A172 (cell line): ENCODE results near the gene ETAA1. TPM values are rescaled to one million over a fixed set of nuclear protein-coding genes. Genes with fewer than 3 reads are reported as not detected.

Experiments
- DNase-seq: peaks from one replicate; pipeline ENCODE4 v3.0.0-alpha.2; 2015; ENCODE audit warnings: low spot score
- total RNA-seq: library from RNA; depleted of rRNA; stranded (reverse); fragments of >200 nt; shearing (Covaris generic); gene quantifications from 2 replicates; pipeline ENCODE4 v1.2.3, GENCODE V29; 2014; rRNA removed

The ETAA1 gene
- 29.4 and 42.1 TPM in 2 replicates for total RNA-seq

- DNase-seq = peak; percentile 89
Measured at GRCh38 chr2:67397143-67397986, at the start of gene ETAA1. Gene ETAA1 (plus strand): TSS chr2:67397333. CDS start chr2:67397449, 116 bp downstream.

- no peak for DNase-seq
Measured at GRCh38 chr2:67366832-67367412, 30.2 kb upstream of the ETAA1 start.

DNA sequence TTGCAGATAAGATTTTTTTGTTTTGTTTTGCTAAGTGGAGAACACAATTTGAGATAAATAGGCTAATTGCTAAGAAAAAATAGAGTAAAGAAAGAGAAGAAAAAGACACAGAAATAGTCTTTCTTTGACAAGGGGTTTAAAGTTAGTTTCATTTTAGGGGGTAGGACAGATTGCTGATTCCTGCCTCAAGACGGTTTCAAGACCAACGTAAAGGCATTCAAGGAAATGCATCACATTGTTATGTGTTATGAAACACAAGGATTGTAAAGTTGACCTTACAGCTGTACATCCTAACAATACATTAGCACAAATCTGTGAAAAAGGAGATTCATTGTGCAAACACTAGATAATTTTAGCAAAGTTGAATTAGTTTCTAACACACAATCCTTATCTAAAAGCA is 22.7 kb upstream of the ETAA1 start:
- DNase-seq = no peak

DNA sequence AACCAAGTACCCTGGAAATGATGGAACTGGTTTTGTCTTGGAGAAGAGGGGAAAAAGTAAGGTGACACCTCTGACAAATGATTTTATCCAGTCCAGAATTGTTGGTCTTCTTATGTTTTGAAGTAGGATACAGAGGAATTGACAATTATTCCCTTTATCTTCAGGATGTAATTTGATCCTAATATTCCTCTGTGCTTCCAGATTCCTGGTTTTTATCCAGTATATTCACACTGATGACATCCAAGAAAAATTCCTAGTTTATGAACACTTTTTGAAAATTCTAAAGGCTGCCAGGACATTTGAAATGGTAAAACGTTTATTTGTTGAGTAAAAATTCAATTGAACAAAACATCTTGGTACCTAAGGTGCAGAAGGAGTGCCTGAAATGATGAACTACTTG is 22.2 kb upstream of the ETAA1 start:
- no peak for DNase-seq

- no peak for DNase-seq
Measured at GRCh38 chr2:67378555-67378954, 18.6 kb upstream of the ETAA1 start.

GRCh38 chr2:67379048-67379447 is 18.1 kb upstream of the ETAA1 start:
- DNase-seq = no peak

GRCh38 chr2:67384123-67384822 is 12.9 kb upstream of the ETAA1 start:
- DNase-seq = no peak

GRCh38 chr2:67388680-67389079 is 8.5 kb upstream of the ETAA1 start:
- no peak for DNase-seq

DNA sequence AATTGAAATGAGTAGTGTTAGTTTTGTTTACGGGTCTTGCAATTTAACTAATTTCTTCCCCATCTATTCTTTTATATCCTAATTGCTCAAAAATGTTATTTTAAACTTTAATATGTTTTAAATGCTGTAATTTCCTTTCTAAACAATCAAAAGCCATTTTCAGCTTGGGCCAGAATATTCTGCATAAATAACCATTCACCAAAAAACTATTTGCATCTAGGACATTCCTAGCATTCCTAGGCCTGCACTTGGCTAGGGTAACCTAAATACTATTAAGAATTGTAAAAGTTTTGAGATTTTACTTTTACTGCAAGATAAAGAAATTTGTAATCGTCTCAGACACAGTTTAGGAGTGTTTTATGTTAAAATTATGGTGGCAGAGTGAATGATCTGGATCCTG is 7.8 kb upstream of the ETAA1 start:
- peak; percentile 19 for DNase-seq

- DNase-seq = no peak
Measured at GRCh38 chr2:67389788-67390187, 7.3 kb upstream of the ETAA1 start.

- no peak for DNase-seq
Measured at GRCh38 chr2:67393237-67393636, 3.9 kb upstream of the ETAA1 start.

- DNase-seq = peak; percentile 50
Measured at GRCh38 chr2:67394734-67395133, 2.4 kb upstream of the ETAA1 start.

DNA sequence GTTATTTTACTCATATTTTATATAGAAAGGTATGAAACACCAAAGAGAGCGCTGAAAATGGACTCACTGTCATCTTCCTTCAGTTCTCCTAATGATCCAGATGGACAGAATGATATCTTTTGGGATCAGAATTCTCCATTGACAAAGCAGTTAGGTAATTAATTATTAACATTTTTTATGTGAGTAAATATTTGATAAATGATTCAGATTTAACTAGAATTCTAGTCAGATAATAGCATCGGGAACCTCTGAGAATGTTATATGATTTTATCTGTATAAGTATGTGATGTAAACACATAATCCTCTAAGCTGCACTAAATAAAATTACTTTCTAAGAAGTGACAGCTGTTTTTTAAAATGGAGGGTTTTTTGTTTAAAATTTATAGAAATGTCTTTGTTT is 2.0 kb downstream of the ETAA1 start:
- DNase-seq = no peak

DNA sequence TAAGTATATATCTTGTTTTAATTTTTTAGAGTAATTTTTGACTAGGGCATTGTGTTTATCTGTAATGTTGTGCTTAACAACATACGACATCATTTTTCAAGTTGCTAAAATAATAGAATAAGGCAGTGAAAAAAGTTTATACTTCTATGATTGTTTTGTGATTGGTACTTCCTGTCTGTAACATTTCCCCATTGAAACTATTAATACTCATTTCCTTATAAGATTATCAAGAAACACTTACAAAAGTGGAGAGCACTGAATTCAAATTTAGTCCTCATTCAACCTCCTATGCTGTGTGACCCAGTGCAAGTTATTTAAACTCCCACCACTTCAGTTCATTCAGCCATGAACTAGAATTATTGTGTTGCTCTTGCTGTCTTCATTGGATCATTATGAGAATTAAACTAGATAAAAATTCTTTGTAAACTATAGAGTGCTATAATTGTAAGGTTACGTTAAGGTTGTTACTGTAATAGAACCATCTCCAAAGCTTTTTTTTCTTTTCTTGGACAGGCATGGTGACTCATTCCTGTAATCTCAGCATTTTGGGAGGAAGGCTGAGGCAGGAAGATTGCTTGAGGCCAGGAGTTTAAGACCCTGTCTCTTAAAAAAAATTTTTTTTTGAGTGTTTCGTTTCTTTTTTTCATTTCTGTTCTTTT is 2.8 kb downstream of the ETAA1 start:
- peak; percentile 49 for DNase-seq

DNA sequence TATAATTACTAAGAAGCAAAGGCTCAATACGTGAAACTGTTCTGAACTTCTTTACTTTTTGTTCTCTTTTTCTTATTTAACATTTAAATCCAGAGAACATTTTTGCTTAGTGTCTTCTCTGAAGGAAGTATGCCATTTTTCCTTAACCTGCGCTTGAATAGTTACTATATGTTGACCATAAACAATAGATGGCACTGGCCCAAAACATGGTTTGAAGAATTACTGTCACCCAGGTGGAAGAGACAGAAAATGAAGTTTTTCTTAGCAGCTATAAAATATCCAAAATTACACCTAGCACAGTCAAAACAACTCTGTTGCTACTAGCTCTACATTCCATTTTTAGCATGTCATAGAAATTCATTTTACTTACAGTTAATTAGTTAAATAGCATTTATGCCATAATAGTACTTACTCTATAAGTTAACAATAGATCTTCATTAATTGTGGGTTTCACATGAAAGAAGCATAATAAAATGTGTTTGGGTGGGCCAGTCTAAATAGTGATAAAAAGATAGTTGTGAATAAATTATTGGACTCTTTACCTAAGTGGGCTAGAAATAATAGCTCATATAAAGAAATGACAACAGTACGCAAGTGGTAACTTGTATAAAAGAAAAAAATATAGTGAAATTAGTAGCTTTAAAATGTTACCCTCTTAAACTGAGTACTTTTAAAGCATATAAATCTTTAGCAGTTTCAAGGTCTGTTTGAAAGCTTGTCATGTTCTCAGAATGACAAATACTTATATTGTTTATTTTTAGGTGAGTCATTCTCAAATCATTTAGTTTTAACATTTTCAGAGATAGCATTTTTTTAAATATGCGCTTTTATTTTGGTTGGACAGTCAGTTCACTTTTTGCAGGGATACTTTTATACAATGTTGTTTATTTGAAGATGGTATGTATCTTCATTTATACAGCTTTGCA is 3.7 kb downstream of the ETAA1 start:
- DNase-seq = peak; percentile 62

DNA sequence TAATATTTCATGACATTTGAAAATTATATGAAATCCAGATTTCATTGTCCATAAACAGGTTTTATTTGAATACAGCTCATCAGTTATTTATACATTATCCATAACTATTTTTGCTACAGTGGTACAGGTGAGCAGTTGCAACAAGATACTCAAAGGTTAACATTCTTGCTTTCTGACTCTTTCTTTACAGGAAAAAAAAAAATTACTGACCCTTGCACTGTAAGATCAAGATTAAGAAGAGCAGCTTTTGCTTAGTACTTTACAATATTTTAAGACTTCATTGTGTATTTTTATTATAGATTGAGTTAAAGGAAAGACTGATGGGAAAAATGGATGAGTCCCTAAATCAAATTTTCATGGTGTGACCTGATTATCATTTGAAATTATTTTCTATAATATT is 11.2 kb downstream of the ETAA1 start:
- DNase-seq = no peak

DNA sequence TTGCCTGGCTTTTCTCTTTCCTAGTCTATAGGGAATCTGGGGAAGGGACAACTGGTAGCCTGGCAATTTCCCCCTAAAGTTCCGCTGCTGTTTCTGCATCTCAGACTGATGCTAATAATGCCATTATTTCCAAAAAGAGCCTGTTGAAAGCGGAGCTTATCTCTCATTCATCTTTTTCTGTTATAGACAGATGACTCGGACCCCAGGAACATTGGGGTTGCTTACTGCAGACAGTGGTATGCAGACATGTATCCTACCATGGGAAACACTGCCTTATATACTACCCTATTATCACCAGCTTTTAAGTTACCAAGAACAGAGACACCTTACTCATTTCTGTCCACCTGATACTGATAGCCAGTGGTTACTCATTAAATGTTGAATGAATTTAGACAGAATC is 15.3 kb downstream of the ETAA1 start:
- DNase-seq = no peak

GRCh38 chr2:67414867-67415266 is 17.7 kb downstream of the ETAA1 start:
- no peak for DNase-seq

DNA sequence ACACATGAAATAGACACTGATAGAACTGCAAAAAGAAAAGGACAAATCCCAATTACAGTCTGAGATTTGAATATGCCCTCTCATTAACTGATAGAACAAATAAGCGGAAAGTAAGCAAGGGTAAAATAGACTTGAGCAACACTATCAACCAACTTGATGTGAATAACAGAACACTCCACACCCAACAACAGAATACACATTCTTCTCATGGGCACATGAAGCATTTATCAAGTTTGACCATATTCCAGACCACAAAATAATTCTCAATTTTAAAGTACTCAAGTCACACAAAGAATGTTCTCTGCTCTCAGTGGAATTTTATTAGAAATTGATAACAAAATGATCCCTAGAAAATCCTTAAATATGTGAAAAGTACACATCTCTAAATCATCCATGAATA is 19.0 kb downstream of the ETAA1 start:
- DNase-seq = no peak

GRCh38 chr2:67423489-67423888 is 26.4 kb downstream of the ETAA1 start:
- no peak for DNase-seq

DNA sequence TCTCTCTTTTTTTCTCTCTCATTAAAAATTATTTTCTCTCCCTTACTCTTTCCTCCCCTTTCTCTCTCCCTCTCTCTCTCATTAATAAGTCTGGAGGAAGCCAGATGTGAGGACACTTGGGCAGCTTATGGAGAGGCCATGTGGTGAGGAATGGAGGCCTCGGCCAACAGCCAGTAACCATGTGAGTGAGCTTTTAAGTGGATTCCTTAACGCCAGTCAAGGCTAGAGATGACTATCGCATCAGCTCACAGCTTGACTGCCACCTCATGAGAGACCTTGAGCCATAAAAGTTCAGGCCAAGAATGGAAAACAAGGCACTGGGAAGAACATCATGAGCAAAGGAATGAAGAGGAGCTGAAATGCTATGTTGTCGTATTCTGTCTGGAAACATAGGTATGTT is 39.1 kb downstream of the ETAA1 start:
- no peak for DNase-seq
